PC-9 (cell line): ENCODE results near the gene CNN3.

Experiments
- EZH2 ChIP-seq: fragments of 200-600 bp; sonication (generic); IDR thresholded peaks from 2 replicates; pipeline ENCODE4 v1.8.0; 2017; ENCODE audit warnings: antibody characterized with exemption, low read depth
- TF ChIP-seq, protein P1 (sequence below): fragments of 200-600 bp; sonication (generic); conservative IDR thresholded peaks from 2 replicates; pipeline ENCODE4 v1.6.1; 2017; ENCODE audit warnings: mixed run types, antibody characterized with exemption, mild to moderate bottlenecking, moderate library complexity

DNA sequence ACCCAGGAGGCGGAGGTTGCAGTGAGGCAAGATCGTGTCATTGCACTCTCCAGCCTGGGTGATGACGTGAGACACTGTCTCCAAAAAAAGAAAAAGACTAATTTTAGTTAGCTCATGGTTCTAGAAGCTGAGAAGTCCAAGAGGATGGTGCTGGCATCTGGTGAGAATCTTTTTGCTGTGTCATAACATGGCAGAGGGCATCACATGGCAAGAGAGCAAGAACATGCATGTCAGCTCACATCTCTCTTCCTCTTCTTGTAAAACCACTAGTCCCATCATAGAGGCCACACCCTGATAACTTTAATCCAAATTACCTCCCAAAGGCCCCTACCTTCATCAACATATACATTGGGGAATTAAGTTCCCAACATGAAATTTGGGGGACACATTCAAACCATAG, 13.8 kb upstream of the CNN3 start:
- TF ChIP-seq, protein P1, sequence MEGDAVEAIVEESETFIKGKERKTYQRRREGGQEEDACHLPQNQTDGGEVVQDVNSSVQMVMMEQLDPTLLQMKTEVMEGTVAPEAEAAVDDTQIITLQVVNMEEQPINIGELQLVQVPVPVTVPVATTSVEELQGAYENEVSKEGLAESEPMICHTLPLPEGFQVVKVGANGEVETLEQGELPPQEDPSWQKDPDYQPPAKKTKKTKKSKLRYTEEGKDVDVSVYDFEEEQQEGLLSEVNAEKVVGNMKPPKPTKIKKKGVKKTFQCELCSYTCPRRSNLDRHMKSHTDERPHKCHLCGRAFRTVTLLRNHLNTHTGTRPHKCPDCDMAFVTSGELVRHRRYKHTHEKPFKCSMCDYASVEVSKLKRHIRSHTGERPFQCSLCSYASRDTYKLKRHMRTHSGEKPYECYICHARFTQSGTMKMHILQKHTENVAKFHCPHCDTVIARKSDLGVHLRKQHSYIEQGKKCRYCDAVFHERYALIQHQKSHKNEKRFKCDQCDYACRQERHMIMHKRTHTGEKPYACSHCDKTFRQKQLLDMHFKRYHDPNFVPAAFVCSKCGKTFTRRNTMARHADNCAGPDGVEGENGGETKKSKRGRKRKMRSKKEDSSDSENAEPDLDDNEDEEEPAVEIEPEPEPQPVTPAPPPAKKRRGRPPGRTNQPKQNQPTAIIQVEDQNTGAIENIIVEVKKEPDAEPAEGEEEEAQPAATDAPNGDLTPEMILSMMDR: no peak
- TF ChIP-seq EZH2: no peak
